Activated CD4-positive, CD25-positive, alpha-beta regulatory T cell treated with anti-CD3 and anti-CD28 coated beads, Interleukin-2, amount 50 U/mL, for 72 hours (primary cell): Measurements from ENCODE around the gene NLE1.
"Not testable (repeated sequence)": the region's sequence is repeated elsewhere in the genome, so short reads cannot be mapped to it uniquely, and the experiment has no call there.

ENCODE experiments used
- DNase-seq: peaks from one replicate; pipeline ENCODE4 v3.0.0; 2021

The NLE1 gene

GRCh38 chr17:35141681-35142466 lies at the start of gene NLE1:
TSS of gene NLE1 (minus strand) at chr17:35142303. CDS start at chr17:35142275, 28 bp downstream.
- peak; percentile 93 for DNase-seq

GRCh38 chr17:35191001-35191695 lies 49.0 kb upstream of the NLE1 start:
- DNase-seq, result no peak

- no peak for DNase-seq
Measured at GRCh38 chr17:35189291-35189690, 47.2 kb upstream of the NLE1 start.

- DNase-seq, result no peak
Measured at GRCh38 chr17:35188111-35188510, 46.0 kb upstream of the NLE1 start.

GRCh38 chr17:35187481-35187880 lies 45.4 kb upstream of the NLE1 start:
- no peak for DNase-seq

- DNase-seq, result no peak
Measured at GRCh38 chr17:35185849-35186248, 43.7 kb upstream of the NLE1 start.

GRCh38 chr17:35184274-35184673 lies 42.2 kb upstream of the NLE1 start:
- no peak for DNase-seq

- DNase-seq, result no peak
Measured at GRCh38 chr17:35183332-35183731, 41.2 kb upstream of the NLE1 start.

- DNase-seq, result not testable (repeated sequence)
Measured at GRCh38 chr17:35179379-35179778, 37.3 kb upstream of the NLE1 start.

- DNase-seq, result no peak
Measured at GRCh38 chr17:35176897-35177296, 34.8 kb upstream of the NLE1 start.

GRCh38 chr17:35175638-35176415 lies 33.7 kb upstream of the NLE1 start:
- DNase-seq, result no peak

GRCh38 chr17:35174835-35175334 lies 32.8 kb upstream of the NLE1 start:
- no peak for DNase-seq

GRCh38 chr17:35172321-35172720 lies 30.2 kb upstream of the NLE1 start:
- DNase-seq, result not testable (repeated sequence)

- no peak for DNase-seq
Measured at GRCh38 chr17:35171834-35172233, 29.7 kb upstream of the NLE1 start.

- no peak for DNase-seq
Measured at GRCh38 chr17:35170968-35171771, 29.1 kb upstream of the NLE1 start.

GRCh38 chr17:35169835-35170363 lies 27.8 kb upstream of the NLE1 start:
- no peak for DNase-seq

- DNase-seq, result no peak
Measured at GRCh38 chr17:35167666-35168065, 25.6 kb upstream of the NLE1 start.

GRCh38 chr17:35167046-35167445 lies 24.9 kb upstream of the NLE1 start:
- DNase-seq, result no peak

GRCh38 chr17:35166526-35166925 lies 24.4 kb upstream of the NLE1 start:
- DNase-seq, result no peak

GRCh38 chr17:35164716-35165115 lies 22.6 kb upstream of the NLE1 start:
- DNase-seq, result no peak

- no peak for DNase-seq
Measured at GRCh38 chr17:35163886-35164285, 21.8 kb upstream of the NLE1 start.

- DNase-seq, result no peak
Measured at GRCh38 chr17:35162755-35163154, 20.7 kb upstream of the NLE1 start.
